PC-3 (cell line): ENCODE measurements around the gene INO80B. TPM values are rescaled to one million over a fixed set of nuclear protein-coding genes. Genes with fewer than 3 reads are reported as not detected.

ENCODE experiments used
- ATAC-seq: fragments of 200-7000 bp; cut with Tn5 transposase; 2 replicates; pipeline ENCODE4 v1.9.1; 2020; ENCODE audit warnings: mild to moderate bottlenecking, moderate library complexity
- BruUV-seq: library from RNA; stranded (reverse); fragments of 400-500 nt; replicated peaks from 2 replicates; lab custom pipeline; 2021; lab: Mats Ljungman, UMichigan
- CTCF ChIA-PET: fragments of 300-600 bp; sonication (Branson Sonifier 250); formaldehyde crosslinking; loops from one replicate; lab custom pipeline; 2022; ENCODE audit warnings: antibody characterized with exemption; lab: Charles Lee
- POLR2A ChIA-PET: fragments of 300-600 bp; sonication (Branson Sonifier 250); formaldehyde crosslinking; loops from one replicate; lab custom pipeline; 2022; ENCODE audit warnings: antibody characterized with exemption; ENCODE audit not compliant: unreplicated experiment; lab: Charles Lee
- DNase-seq: peaks from one replicate; pipeline ENCODE4 v3.0.0-alpha.2; 2015
- H2AFZ ChIP-seq: fragments of 300-600 bp; sonication (generic); 2 replicates; pipeline ENCODE4 v1.6.0; 2016; ENCODE audit warnings: antibody characterized with exemption, low read length
- H3F3A ChIP-seq: fragments of 300-600 bp; sonication (generic); one replicate; pipeline ENCODE4 v1.6.0; 2017; ENCODE audit warnings: antibody characterized with exemption, low read length, control low read depth, mild to moderate bottlenecking; ENCODE audit not compliant: unreplicated experiment
- H3K27ac ChIP-seq: fragments of 300-600 bp; sonication (generic); 2 replicates; pipeline ENCODE4 v1.5.1; 2016; ENCODE audit warnings: mild to moderate bottlenecking, low read length
- H3K27me3 ChIP-seq: fragments of 300-600 bp; sonication (generic); 2 replicates; pipeline ENCODE4 v1.6.1; 2016; ENCODE audit warnings: low read length, mixed read lengths
- H3K36me3 ChIP-seq: fragments of 300-600 bp; sonication (generic); 2 replicates; pipeline ENCODE4 v1.6.1; 2016; ENCODE audit warnings: low read depth, mixed run types, low read length, mixed read lengths
- H3K4me1 ChIP-seq: fragments of 300-600 bp; sonication (generic); 2 replicates; pipeline ENCODE4 v1.5.1; 2016; ENCODE audit warnings: low read length; ENCODE audit not compliant: insufficient read depth
- H3K4me2 ChIP-seq: fragments of 300-600 bp; sonication (generic); 2 replicates; pipeline ENCODE4 v1.6.0; 2016; ENCODE audit warnings: low read length
- H3K4me3 ChIP-seq: fragments of 300-600 bp; sonication (generic); 2 replicates; pipeline ENCODE4 v1.5.1; 2016; ENCODE audit warnings: mild to moderate bottlenecking, low read length, mixed read lengths
- H3K79me2 ChIP-seq: fragments of 300-600 bp; sonication (generic); 2 replicates; pipeline ENCODE4 v1.6.1; 2017; ENCODE audit warnings: low read length, mixed read lengths
- H3K9ac ChIP-seq: fragments of 300-600 bp; sonication (generic); 2 replicates; pipeline ENCODE4 v1.6.0; 2016; ENCODE audit warnings: mild to moderate bottlenecking, low read length
- H3K9me2 ChIP-seq: fragments of 300-600 bp; sonication (generic); replicated peaks from 2 replicates; pipeline ENCODE4 v1.6.1; 2016; ENCODE audit warnings: mixed run types, low read length, mixed read lengths
- H3K9me3 ChIP-seq: fragments of 300-600 bp; sonication (generic); 2 replicates; pipeline ENCODE4 v1.6.1; 2016; ENCODE audit warnings: low read length, mixed read lengths
- H4K20me1 ChIP-seq: fragments of 300-600 bp; sonication (generic); 2 replicates; pipeline ENCODE4 v1.6.1; 2016; ENCODE audit warnings: low read length, mixed read lengths
- CTCF ChIP-seq: fragments of 300-600 bp; sonication (generic); conservative IDR thresholded peaks from 2 replicates; pipeline ENCODE4 v1.5.1; 2017; ENCODE audit warnings: antibody characterized with exemption, low read depth, mild to moderate bottlenecking, low read length
- EZH2 ChIP-seq: fragments of 300-600 bp; sonication (generic); IDR thresholded peaks from one replicate; pipeline ENCODE4 v1.6.1; 2017; ENCODE audit warnings: antibody characterized with exemption, mild to moderate bottlenecking, low read length; ENCODE audit not compliant: unreplicated experiment
- EZH2phosphoT487 ChIP-seq: fragments of 300-600 bp; sonication (generic); IDR thresholded peaks from 2 replicates; pipeline ENCODE4 v1.6.1; 2018; ENCODE audit warnings: mild to moderate bottlenecking, antibody characterized with exemption, low read length, borderline replicate concordance
- intact Hi-C: fragments of 100-400 bp; cut with micrococcal nuclease; formaldehyde crosslinking; loops from 2 replicates; pipeline ENCODE4 v1.9.0; 2023
- total RNA-seq: library from RNA; depleted of rRNA; stranded (reverse); fragments of >200 nt; gene quantifications from 2 replicates; pipeline ENCODE4 v1.2.3, GENCODE V29; 2014

Gene INO80B
- total RNA-seq, 1 experiment from 2014 or later = 26.2 TPM

DNA sequence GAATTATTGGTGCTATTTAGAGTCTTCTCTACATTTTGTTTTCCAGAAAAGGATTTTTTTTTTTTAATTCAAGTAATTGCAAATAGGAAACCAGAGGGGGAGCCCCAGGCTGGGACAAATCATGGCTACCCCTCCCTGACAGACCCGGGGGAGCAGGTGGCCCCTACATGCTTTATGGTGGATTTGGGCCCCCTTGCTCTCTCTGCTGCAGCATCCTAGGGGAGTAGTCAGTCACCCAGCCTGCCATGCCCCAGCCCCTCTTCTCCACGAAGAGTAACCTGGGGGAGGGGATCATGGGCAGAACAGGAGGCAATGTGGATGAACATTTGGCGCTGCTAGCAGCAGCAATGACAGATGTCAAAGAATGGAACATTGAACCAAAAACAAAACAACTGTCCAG, 38.1 kb upstream of the INO80B start:
- ChIA-PET CTCF (no interaction called here), POLR2A (no interaction called here)
- no peaks in the 10 kb centered on the region for H3K27me3 ChIP-seq
- H2AFZ ChIP-seq = no peak overlapping the region
- peaks cover 6% of the 10 kb centered on the region; the same call in 1 of the 2 replicates for H3K4me1 ChIP-seq
- H3K79me2 ChIP-seq = no peaks in the 10 kb centered on the region
- no peak overlapping the region for H3K4me3 ChIP-seq
- ATAC-seq (no peak), DNase-seq (no peak)
- TF ChIP-seq EZH2 = no peak
- peak; percentile 27; the same call in 1 of the 2 replicates for TF ChIP-seq CTCF
- no peak for TF ChIP-seq EZH2phosphoT487
- no peaks in the 10 kb centered on the region for H4K20me1 ChIP-seq
- H3K9me3 ChIP-seq = no peaks in the 10 kb centered on the region
- H3K9ac ChIP-seq = no peak overlapping the region
- H3K27ac ChIP-seq = no peak overlapping the region
- intact Hi-C loops = no loop called here
- no TSS peak for BruUV-seq
- no peaks in the 10 kb centered on the region for H3K9me2 ChIP-seq
- H3F3A ChIP-seq = no peaks in the 10 kb centered on the region
- no peak overlapping the region for H3K4me2 ChIP-seq
- H3K36me3 ChIP-seq = no peaks in the 10 kb centered on the region

DNA sequence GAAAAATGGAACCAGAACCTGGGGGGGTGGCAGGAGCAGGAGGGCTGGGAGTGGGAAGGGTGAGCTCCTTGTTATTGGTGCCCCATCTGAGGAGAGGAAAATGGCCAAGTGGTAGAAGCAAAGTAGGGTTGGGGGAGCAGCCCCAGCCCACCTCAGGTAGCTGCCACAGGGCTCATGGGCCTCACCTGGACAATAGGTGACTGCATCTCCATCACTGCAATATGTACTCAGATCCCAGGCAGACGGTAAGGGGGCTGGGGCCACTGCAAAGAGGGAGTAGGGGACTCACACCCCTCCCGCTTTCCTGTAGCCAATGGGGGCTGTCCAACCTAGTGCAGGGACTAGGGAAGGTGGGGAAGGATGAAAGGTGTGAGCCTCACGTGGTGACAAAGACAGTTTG, 37.7 kb upstream of the INO80B start:
- Histone ChIP-seq H3K36me3 (no peaks in the 10 kb centered on the region), H3K4me2 (no peak overlapping the region), H3K79me2 (no peaks in the 10 kb centered on the region), H3K9me3 (no peaks in the 10 kb centered on the region), H3K4me3 (no peak overlapping the region), H4K20me1 (no peaks in the 10 kb centered on the region), H2AFZ (no peak overlapping the region), H3K27me3 (no peaks in the 10 kb centered on the region), H3F3A (no peaks in the 10 kb centered on the region), H3K9me2 (no peaks in the 10 kb centered on the region), H3K4me1 (peaks cover 6% of the 10 kb centered on the region; the same call in 1 of the 2 replicates), H3K27ac (no peak overlapping the region), H3K9ac (no peak overlapping the region)
- TF ChIP-seq EZH2 = no peak
- no peak for TF ChIP-seq CTCF
- TF ChIP-seq EZH2phosphoT487 = no peak
- no TSS peak for BruUV-seq
- ATAC-seq (no peak), DNase-seq (no peak)
- POLR2A ChIA-PET = no interaction called here
- intact Hi-C loops = no loop called here
- CTCF ChIA-PET = no interaction called here

- H4K20me1 ChIP-seq = no peaks in the 10 kb centered on the region
- H3K27ac ChIP-seq = no peak overlapping the region
- no peaks in the 10 kb centered on the region for H3K36me3 ChIP-seq
- H3K9ac ChIP-seq = no peak overlapping the region
- intact Hi-C loops = no loop called here
- no peaks in the 10 kb centered on the region for H3F3A ChIP-seq
- no peak overlapping the region for H3K4me2 ChIP-seq
- no peaks in the 10 kb centered on the region for H3K9me3 ChIP-seq
- no peak for ATAC-seq
- H3K27me3 ChIP-seq = no peaks in the 10 kb centered on the region
- TF ChIP-seq CTCF = no peak
- TF ChIP-seq EZH2 = no peak
- no peak for TF ChIP-seq EZH2phosphoT487
- CTCF ChIA-PET = no interaction called here
- no peak for DNase-seq
- POLR2A ChIA-PET = no interaction called here
- no peak overlapping the region for H3K4me3 ChIP-seq
- H2AFZ ChIP-seq = no peak overlapping the region
- H3K9me2 ChIP-seq = no peaks in the 10 kb centered on the region
- peaks cover 6% of the 10 kb centered on the region; the same call in 1 of the 2 replicates for H3K4me1 ChIP-seq
- no TSS peak for BruUV-seq
- H3K79me2 ChIP-seq = no peaks in the 10 kb centered on the region
Observed at GRCh38 chr2:74417763-74418162, 37.1 kb upstream of the INO80B start.
